ENCODE measurements around the gene TPK1.

GRCh38 chr7:144848078-144848477 lies 12.2 kb upstream of the TPK1 start:
- TF ChIP-seq POLR2A (IDR thresholded peaks at IDR 0.05) = no peak
- no peak for TF ChIP-seq CTCF (IDR thresholded peaks at IDR 0.05)
